HG02642 (cell line): ENCODE results near the gene FOXN3.
"Not testable (repeated sequence)": the region's sequence is repeated elsewhere in the genome, so short reads cannot be mapped to it uniquely, and the experiment has no call there.

Experiments used
- ATAC-seq: cut with Tn5 transposase; IDR thresholded peaks from one replicate; pipeline ENCODE4 v1.9.1; 2021; ENCODE audit warnings: mild to moderate bottlenecking; ENCODE audit not compliant: unreplicated experiment, poor library complexity

The FOXN3 gene

DNA sequence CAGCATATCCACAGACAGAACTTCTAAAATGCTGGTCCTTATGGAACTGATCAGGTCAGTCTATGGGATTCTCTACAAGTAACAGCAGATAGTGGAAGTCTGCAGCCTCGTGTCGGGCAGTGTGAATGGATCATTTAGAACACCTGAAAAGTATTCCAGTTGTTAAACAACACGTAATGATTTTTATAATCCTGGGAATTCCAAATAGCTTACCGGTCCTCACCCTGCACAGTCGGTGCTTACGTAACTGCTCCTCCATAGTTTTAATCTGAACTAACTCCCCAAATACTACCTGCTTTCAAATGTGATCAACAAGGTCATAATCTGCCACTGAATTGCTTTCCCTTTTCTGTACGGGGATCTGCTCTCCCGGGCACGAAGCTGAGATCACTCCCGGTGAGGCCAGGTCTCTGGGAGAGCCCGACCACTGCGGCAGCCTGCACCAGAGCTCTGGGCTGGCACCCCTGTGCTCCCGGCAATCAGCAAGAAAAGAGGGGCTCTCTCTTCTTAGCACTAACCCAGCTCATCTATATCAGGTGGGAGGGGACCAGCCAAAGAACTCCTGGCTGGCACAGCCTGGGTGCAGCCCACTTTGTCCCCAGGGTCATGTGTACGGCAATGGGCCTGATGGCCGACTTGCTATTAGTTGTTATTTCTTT lies 157.0 kb downstream of the FOXN3 start:
- ATAC-seq: no peak

DNA sequence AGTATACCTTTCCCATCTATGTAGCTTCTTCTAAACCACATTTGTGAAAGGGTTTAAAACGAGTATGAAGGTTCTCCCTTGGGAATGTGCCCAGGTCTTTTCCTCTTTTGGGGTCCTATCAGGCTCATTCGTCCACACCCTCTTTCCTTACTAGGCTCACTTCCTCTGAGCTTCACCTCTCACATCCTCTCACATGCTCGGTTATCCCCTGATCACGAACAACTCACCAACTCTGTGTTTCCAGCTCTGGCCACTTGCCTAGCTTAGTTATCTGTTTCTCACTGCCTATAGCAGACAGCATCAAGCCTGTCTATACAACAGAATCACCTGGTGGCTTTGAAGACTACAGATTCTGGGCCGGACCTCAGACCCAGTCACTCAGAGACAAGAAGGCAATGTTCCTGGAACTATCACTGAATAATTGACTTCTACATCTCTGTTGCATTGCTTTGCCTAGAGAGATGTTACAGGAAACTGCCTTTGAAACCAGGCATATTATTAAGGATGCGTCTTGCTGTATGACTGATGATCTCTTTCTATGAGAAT lies 158.2 kb downstream of the FOXN3 start:
- ATAC-seq: peak; percentile 45

DNA sequence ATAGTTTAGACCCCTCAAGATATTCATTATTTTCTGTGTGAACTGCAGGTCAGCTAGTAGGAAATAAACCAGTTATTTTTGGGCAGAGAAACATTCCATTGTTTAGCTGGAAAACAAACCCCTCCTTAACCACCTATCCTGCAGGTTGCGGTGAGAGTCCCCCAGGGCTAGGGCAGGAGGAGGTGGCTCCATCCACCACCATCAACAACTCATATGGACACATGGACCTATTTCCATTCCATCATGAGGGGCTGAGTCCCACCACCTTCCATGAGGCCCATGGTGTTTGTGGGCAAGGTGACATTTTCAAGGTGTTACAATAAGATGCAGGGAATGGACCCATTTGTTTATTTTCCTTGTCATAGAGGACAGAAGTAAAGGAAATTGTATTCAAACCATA lies 160.1 kb downstream of the FOXN3 start:
- no peak for ATAC-seq

DNA sequence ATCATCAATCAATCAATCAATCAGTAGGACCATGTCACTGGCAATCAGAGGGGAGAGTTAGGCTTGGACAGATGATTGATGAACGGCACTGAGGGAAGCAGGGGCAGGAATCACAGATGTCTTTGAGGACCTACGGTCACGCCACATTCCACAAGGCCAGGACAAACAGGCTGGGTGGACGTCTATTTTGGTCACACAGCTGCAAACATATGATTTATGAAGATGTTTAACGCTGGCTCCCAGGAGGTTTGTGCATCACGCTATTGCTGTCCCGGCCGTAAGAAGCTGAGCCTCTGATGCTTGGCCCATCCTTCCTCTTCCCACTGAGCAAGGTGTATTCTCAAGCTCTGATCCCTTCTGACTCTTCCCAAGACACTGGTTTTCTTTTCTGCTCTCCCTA lies 160.8 kb downstream of the FOXN3 start:
- ATAC-seq: no peak

GRCh38 chr14:89255852-89256251 lies 161.2 kb downstream of the FOXN3 start:
- no peak for ATAC-seq

DNA sequence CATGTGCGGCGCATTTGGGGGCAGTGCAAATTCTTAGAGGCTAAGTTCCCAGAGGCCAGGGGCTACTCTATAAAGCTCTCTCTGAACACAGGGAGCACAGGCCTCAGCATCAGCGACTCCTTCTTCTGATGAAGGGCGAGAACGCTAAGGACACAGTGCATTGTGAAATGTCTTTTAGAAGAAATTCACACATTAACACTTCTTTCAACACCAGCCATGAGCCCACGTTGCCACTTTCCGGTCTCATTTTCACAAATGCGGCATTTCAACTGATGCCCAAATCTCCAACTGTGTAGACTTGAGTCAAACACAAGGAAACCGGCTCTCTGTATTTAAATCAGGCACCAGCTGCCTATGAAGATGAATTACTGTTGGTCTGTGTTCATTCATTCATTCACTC lies 162.0 kb downstream of the FOXN3 start:
- ATAC-seq: no peak

GRCh38 chr14:89254166-89254909 lies 162.7 kb downstream of the FOXN3 start:
- no peak for ATAC-seq

GRCh38 chr14:89252887-89253532 lies 164.0 kb downstream of the FOXN3 start:
- ATAC-seq: no peak

DNA sequence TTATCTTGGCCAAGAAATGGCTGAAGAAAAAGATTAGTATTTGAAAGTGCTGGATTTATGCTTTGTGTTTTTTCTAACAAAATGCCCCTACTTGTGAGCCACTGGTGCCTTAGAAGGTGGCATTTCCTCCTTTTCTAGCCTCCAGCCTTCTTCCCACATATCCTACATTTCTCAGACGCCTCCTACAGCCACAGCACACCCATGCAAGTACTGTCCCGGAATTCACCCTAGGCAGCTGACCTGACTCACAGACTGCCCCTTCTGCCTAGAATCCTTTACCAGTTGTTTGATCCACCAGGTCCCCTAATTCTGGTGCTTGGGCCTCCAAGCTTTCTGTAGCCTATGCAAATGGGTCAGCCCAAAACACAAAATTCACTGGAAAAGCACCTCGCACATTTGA lies 166.0 kb downstream of the FOXN3 start:
- no peak for ATAC-seq

- not testable (repeated sequence) for ATAC-seq
Observed at GRCh38 chr14:89250655-89250975, 166.4 kb downstream of the FOXN3 start.

- ATAC-seq: no peak
Observed at GRCh38 chr14:89249972-89250654, 166.9 kb downstream of the FOXN3 start.

- no peak for ATAC-seq
Observed at GRCh38 chr14:89249065-89249695, 167.9 kb downstream of the FOXN3 start.

- ATAC-seq: no peak
Observed at GRCh38 chr14:89248411-89249064, 168.5 kb downstream of the FOXN3 start.

DNA sequence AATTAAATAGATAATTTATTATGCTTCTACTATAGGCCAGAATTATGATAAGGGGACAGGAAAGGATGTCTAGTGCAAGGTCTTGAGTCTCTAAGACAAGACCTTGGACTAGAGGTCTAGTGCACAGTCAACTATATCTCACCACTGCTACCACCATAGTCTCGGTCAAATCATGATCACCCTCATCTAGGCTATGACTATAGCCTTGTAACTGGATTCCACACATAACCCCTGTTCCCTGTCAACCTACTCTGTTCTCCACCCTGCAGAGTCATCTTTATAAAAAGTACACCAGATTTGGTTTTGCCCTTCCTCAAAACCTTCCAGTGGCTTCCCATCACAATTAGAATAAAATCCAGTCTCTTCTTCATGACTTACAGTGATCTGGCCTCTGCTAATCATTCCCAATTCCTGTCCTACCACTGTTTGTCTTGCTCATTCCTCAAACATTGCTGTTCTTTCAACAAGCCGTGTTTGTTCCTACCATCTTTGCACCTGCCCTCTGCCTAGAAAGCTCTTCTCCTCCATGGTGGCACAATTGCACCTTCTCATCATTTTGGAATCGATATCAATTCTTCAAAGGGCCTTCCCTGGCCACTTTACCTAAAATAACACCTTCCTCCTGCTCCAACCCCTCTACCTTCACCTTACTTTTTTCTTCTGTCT lies 169.4 kb downstream of the FOXN3 start:
- no peak for ATAC-seq

GRCh38 chr14:89246290-89246689 lies 170.7 kb downstream of the FOXN3 start:
- no peak for ATAC-seq

GRCh38 chr14:89245802-89246201 lies 171.2 kb downstream of the FOXN3 start:
- no peak for ATAC-seq

GRCh38 chr14:89244720-89245119 lies 172.3 kb downstream of the FOXN3 start:
- ATAC-seq: no peak

DNA sequence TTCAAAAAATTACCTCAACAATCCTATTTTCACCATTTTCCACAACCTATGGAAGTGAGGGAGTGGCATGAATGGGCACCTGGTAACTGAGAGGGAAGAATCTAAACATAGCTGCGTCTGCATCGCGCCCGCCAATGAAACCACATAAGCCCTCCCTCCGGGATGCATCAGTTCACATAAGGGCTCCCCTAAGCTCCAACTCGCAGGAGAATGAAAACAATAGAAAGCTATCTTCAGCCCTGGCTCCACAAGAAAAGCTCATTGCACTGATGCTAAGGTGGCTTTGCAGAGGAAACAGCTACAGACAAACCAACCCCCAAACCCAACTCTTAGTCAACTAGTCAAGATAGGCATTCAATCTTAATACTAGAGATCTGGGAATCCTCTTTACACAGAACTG lies 173.3 kb downstream of the FOXN3 start:
- no peak for ATAC-seq

DNA sequence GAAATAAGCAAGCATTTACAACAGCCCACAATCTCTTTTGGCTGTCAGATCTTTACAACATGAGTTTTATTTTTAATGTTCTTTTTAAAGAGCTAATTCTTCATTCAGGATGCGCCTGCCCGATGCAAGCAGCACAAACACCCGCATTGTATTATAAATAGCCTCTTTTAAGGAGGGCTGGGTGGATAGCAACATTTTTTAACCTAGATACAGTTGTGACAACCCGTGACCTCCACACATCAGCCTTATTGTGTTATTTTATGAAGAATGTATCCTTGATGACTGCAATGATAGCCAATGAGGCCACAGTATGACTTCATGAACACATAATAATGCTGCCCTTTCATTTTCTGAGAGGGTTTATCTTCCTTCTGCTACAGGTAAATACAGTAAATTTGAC lies 173.7 kb downstream of the FOXN3 start:
- ATAC-seq: no peak
